K562 (cell line): ENCODE data around the gene SLC26A2. TPM values are rescaled to one million over a fixed set of nuclear protein-coding genes. Genes with fewer than 3 reads are reported as not detected.

ENCODE experiments used
- ATAC-seq: fragments of 200-7000 bp; cut with Tn5 transposase; 3 replicates; pipeline ENCODE4 v1.9.1; 2020; ENCODE audit warnings: moderate library complexity
- BruUV-seq: library from RNA; stranded (reverse); fragments of 400-500 nt; replicated peaks from 2 replicates; lab custom pipeline; 2021; lab: Mats Ljungman, UMichigan
- CTCF ChIA-PET: fragments of 300-600 bp; formaldehyde crosslinking; extraction: SDS; loops from one replicate; lab custom pipeline; 2021; ENCODE audit warnings: low intra/inter-chr PET ratio; lab: Yijun Ruan, JAX
- POLR2A ChIA-PET: fragments of 300-600, 350-650 bp; sonication (Branson Sonifier 250); formaldehyde crosslinking; extraction: SDS; loops from one replicate; lab custom pipeline; 2021; ENCODE audit warnings: antibody characterized with exemption, inconsistent platforms; lab: Yijun Ruan, JAX
- DNase-seq, 4 experiments: peaks; one replicate each; pipeline versions ENCODE4 v3.0.0 to v3.0.0-alpha.2; 2011 to 2018; ENCODE audit warnings: low spot score in 3 of 4, mixed read lengths in 3 of 4; ENCODE audit errors: extremely low read depth in 1 of 4
- FAIRE-seq: peaks from 2 replicates; lab custom pipeline; 2011; peaks lifted over from hg19 to GRCh38; lab: Jason Lieb, UNC
- H2AFZ ChIP-seq: 2 replicates; pipeline ENCODE4 v1.6.0; 2011; ENCODE audit warnings: low read depth, low read length, control low read depth, inconsistent platforms
- H3K27ac ChIP-seq: fragments of 200-600 bp; 3 replicates; pipeline ENCODE4 v1.8.0; 2011; ENCODE audit warnings: low read depth, mild to moderate bottlenecking, control low read depth, inconsistent platforms, low read length, moderate library complexity, mixed read lengths; ENCODE audit errors: extremely low read depth
- H3K27me3 ChIP-seq, 2 experiments: fragments of 300-600 bp in 1 of 2; 2 replicates in 1 of 2; 3 replicates in 1 of 2; pipeline versions ENCODE4 v1.6.0 to v1.8.0; 2011; ENCODE audit warnings: inconsistent platforms in 2 of 2, low read length in 2 of 2, mild to moderate bottlenecking in 1 of 2, mixed read lengths in 1 of 2, moderate library complexity in 1 of 2; ENCODE audit not compliant: control insufficient read depth in 2 of 2, insufficient read depth in 2 of 2
- H3K36me3 ChIP-seq: fragments of 300-600 bp; 3 replicates; pipeline ENCODE4 v1.8.0; 2011; ENCODE audit warnings: mild to moderate bottlenecking, low read length, inconsistent platforms; ENCODE audit not compliant: control insufficient read depth, insufficient read depth
- H3K4me1 ChIP-seq, 2 experiments: fragments of 200-600 bp in 1 of 2; replicated peaks in 1 of 2; 2 replicates in 1 of 2; 3 replicates in 1 of 2; pipeline versions ENCODE4 v1.5.1 to v1.8.0; 2011; ENCODE audit warnings: inconsistent platforms in 2 of 2, low read length in 2 of 2, mild to moderate bottlenecking in 1 of 2, mixed read lengths in 1 of 2, moderate library complexity in 1 of 2; ENCODE audit not compliant: control insufficient read depth in 2 of 2, insufficient read depth in 2 of 2
- H3K4me2 ChIP-seq: 2 replicates; pipeline ENCODE4 v1.6.1; 2011; ENCODE audit warnings: low read length, control low read depth, inconsistent platforms, mixed read lengths; ENCODE audit not compliant: insufficient read depth
- H3K4me3 ChIP-seq: fragments of 200-600 bp; sonication (generic), shearing (Covaris generic); 2 replicates; pipeline ENCODE4 v1.5.1; 2016; ENCODE audit warnings: control low read depth, inconsistent platforms
- H3K79me2 ChIP-seq: fragments of 200-600 bp; 3 replicates; pipeline ENCODE4 v1.8.0; 2011; ENCODE audit warnings: low read length, inconsistent platforms; ENCODE audit not compliant: control insufficient read depth, insufficient read depth
- H3K9ac ChIP-seq, 2 experiments: 2 replicates each; pipeline versions ENCODE4 v1.6.0 to v1.6.1; 2011; ENCODE audit warnings: low read depth in 2 of 2, low read length in 2 of 2, control low read depth in 1 of 2, inconsistent platforms in 1 of 2, mild to moderate bottlenecking in 1 of 2, mixed read lengths in 1 of 2; ENCODE audit not compliant: insufficient read depth in 1 of 2
- H3K9me1 ChIP-seq: one replicate; pipeline ENCODE4 v1.6.0; 2011; ENCODE audit warnings: inconsistent platforms, mild to moderate bottlenecking, low read length, moderate library complexity; ENCODE audit not compliant: control insufficient read depth, insufficient read depth
- H3K9me3 ChIP-seq: replicated peaks from 2 replicates; pipeline ENCODE4 v1.5.1; 2011; ENCODE audit warnings: low read depth, low read length, inconsistent platforms; ENCODE audit not compliant: control insufficient read depth, insufficient read depth
- H4K20me1 ChIP-seq: replicated peaks from 2 replicates; pipeline ENCODE4 v1.6.1; 2011; ENCODE audit warnings: low read length, inconsistent platforms, mixed read lengths; ENCODE audit not compliant: control insufficient read depth, insufficient read depth
- BHLHE40 ChIP-seq: IDR thresholded peaks from 2 replicates; pipeline ENCODE4 v1.6.1; 2011; ENCODE audit warnings: low read length, improper control_type of control experiment
- BRCA1 ChIP-seq, 2 experiments: fragments of 450-650 bp in 1 of 2; sonication (generic) in 1 of 2; formaldehyde crosslinking in 1 of 2; IDR thresholded peaks; 2 replicates each; pipeline versions ENCODE4 v1.5.0 to v1.6.1; 2017 to 2020; ENCODE audit warnings: mild to moderate bottlenecking in 1 of 2, missing genetic modification reagents in 1 of 2
- CHD1 ChIP-seq: fragments of 200-600 bp; sonication (generic); IDR thresholded peaks from one replicate; pipeline ENCODE4 v1.6.1; 2012; ENCODE audit warnings: mild to moderate bottlenecking, moderate library complexity, low read length, inconsistent platforms
- E2F5 ChIP-seq: sonication (generic); formaldehyde crosslinking; IDR thresholded peaks from 2 replicates; pipeline ENCODE4 v1.8.0; 2022; ENCODE audit warnings: mild to moderate bottlenecking, missing genetic modification reagents
- ERF ChIP-seq: fragments of 450-650 bp; formaldehyde crosslinking; IDR thresholded peaks from 2 replicates; pipeline ENCODE4 v1.4.0; 2020; ENCODE audit warnings: mild to moderate bottlenecking, mixed read lengths
- FOXA3 ChIP-seq, 2 experiments: fragments of 450-650 bp in 1 of 2; sonication (generic) in 1 of 2; formaldehyde crosslinking; IDR thresholded peaks in 1 of 2; conservative IDR thresholded peaks in 1 of 2; 2 replicates each; pipeline versions ENCODE4 v1.4.0 to v1.8.0; 2020 to 2022; ENCODE audit warnings: mild to moderate bottlenecking in 2 of 2, missing genetic modification reagents in 1 of 2
- KLF6 ChIP-seq: fragments of 250-450 bp; sonication (Bioruptor Pico); IDR thresholded peaks from 2 replicates; pipeline ENCODE4 v1.4.0; 2020; ENCODE audit warnings: mild to moderate bottlenecking, moderate library complexity, borderline replicate concordance
- OTX1 ChIP-seq: fragments of 450-650 bp; formaldehyde crosslinking; IDR thresholded peaks from 2 replicates; pipeline ENCODE4 v1.4.0; 2022; ENCODE audit warnings: mild to moderate bottlenecking
- PCBP1 ChIP-seq: fragments of 200-400 bp; formaldehyde crosslinking; IDR thresholded peaks from 2 replicates; pipeline ENCODE4 v1.6.1; 2018; ENCODE audit warnings: mild to moderate bottlenecking, low read depth, low read length; ENCODE audit not compliant: poor library complexity, severe bottlenecking
- POLR2G ChIP-seq: fragments of 200-400 bp; formaldehyde crosslinking; IDR thresholded peaks from 2 replicates; pipeline ENCODE4 v1.6.1; 2017; ENCODE audit warnings: low read depth, mild to moderate bottlenecking, antibody characterized with exemption, low read length, moderate library complexity
- RUNX1 ChIP-seq: sonication (generic); IDR thresholded peaks from 2 replicates; pipeline ENCODE4 v1.6.1; 2016; ENCODE audit warnings: antibody characterized with exemption, low read depth
- SRF ChIP-seq, 2 experiments: fragments of 250-450, 450-650 bp in 1 of 2; sonication (Bioruptor Pico) in 1 of 2; sonication (generic) in 1 of 2; formaldehyde crosslinking; IDR thresholded peaks; 2 replicates each; pipeline versions ENCODE4 v1.5.0 to v1.5.1; 2020 to 2022; ENCODE audit warnings: mild to moderate bottlenecking in 1 of 2, missing genetic modification reagents in 1 of 2
- STAG1 ChIP-seq: sonication (generic); formaldehyde crosslinking; IDR thresholded peaks from 2 replicates; pipeline ENCODE4 v1.5.0; 2020; ENCODE audit warnings: missing genetic modification reagents, borderline replicate concordance
- TRIM24 ChIP-seq, 2 experiments: fragments of 450-650 bp; IDR thresholded peaks; 2 replicates each; pipeline ENCODE4 v1.6.1; 2016
- ZFP1 ChIP-seq: fragments of 450-650 bp; formaldehyde crosslinking; IDR thresholded peaks from 2 replicates; pipeline ENCODE4 v1.4.0; 2020; ENCODE audit warnings: mild to moderate bottlenecking, mixed read lengths
- ZNF431 ChIP-seq: sonication (generic); formaldehyde crosslinking; IDR thresholded peaks from 2 replicates; pipeline ENCODE4 v1.8.0; 2022; ENCODE audit warnings: mild to moderate bottlenecking, missing genetic modification reagents
- WGBS: fragments of 100-300 bp; shearing (Covaris generic); methylation state at CpG from one replicate; pipeline ENCODE4 v1.1.6; 2016; ENCODE audit warnings: low coverage, mixed read lengths; ENCODE audit not compliant: insufficient coverage; ENCODE audit errors: missing lambda C conversion rate; 5-methylcytosine and 5-hydroxymethylcytosine counted together
- in situ Hi-C: fragments of 300-500 bp; cut with MboI; formaldehyde crosslinking; loops from 4 replicates; pipeline ENCODE4 v1.15.0; 2018; ENCODE audit warnings: inconsistent platforms, mixed read lengths
- intact Hi-C: fragments of 100-400 bp; cut with micrococcal nuclease; formaldehyde crosslinking; loops from 2 replicates; pipeline ENCODE4 v1.14.2; 2022
- polyA plus RNA-seq, 8 experiments: library from polyadenylated mRNA; depleted of rRNA in 4 of 8; stranded (reverse) in 5 of 8; unstranded in 3 of 8; fragments of >200 nt; fragmentation: Nextera tagmentation in 2 of 8; fragmentation: Illumina TruSeq in 1 of 8; extraction: Ambion mirVana in 2 of 8; extraction: Trizol in 1 of 8; gene quantifications; 2 replicates each; pipeline versions ENCODE4 v1.2.1 to v1.2.3, GENCODE V29; 2011 to 2014; ENCODE audit warnings: inconsistent platforms in 1 of 8, missing spikeins in 1 of 8
- total RNA-seq, 7 experiments: library from RNA; depleted of rRNA in 6 of 7; stranded (reverse); fragments of >200 nt in 6 of 7; fragmentation: Illumina TruSeq in 2 of 7; extraction: Trizol in 2 of 7; gene quantifications; 2 replicates each; pipeline versions ENCODE4 v1.2.1 to v1.2.3, GENCODE V29; 2011 to 2021; ENCODE audit warnings: low replicate concordance in 1 of 7
- TF ChIP-seq, protein P1 (sequence below): sonication (generic); formaldehyde crosslinking; IDR thresholded peaks from 2 replicates; pipeline ENCODE4 v1.8.1; 2023; ENCODE audit warnings: missing genetic modification reagents, mild to moderate bottlenecking, borderline replicate concordance

The SLC26A2 gene
- total and polyA plus RNA-seq, 9 of the 15 experiments (the other 6 are each of a cell fraction or from before 2014, with no cell fraction given), result 1.1 to 6.3 (median 3.6) TPM

DNA sequence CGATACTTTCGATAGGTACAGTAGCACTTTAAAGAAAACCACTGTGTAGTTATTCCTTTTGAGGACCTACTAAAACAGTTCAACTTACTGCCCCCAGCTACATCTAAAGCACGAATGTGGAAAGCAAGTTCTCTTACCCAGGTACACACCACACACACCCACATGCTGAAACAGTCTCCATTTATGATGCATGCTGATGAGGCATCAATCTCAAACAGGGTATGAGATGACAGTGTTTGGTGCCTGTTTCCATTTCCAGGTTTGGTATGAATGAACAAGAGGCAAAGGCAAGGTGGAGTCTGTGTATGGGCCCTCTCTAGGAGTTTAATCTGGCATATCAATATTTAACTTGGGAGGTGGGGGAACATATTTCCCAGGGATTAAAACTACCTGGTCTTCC is 53.9 kb downstream of the SLC26A2 start (continued):
- TF ChIP-seq PCBP1 (no peak), BHLHE40 (no peak), CHD1 (no peak), ERF (no peak), POLR2G (no peak), RUNX1 (no peak), KLF6 (CRISPR knock-in tag) (no peak), ZNF431 (no peak)

DNA sequence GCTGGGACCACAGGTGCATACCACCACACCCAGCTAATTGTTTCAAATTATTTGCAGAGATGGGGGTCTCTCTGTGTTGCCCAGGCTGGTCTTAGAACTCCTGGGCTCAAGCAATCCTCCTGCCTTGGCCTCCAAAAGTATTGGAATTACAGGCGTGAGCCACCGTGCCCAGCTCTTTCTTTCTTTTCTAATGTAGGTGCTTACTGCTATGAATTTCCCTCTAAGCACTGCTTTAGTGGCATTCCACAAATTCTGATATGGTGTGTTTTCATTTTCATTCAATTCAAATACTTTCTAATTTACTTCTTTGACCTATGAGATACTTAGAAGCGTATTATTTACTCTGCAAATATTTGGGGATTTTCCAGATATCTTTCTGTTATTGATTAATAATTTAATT is 54.9 kb downstream of the SLC26A2 start:
- CTCF ChIA-PET, result no interaction called here
- H3K4me2 ChIP-seq, result no peak overlapping the region
- peaks cover 5% of the 10 kb centered on the region; the same call in 1 of the 2 replicates for H4K20me1 ChIP-seq
- no peak overlapping the region for H3K4me3 ChIP-seq
- WGBS, result 96% methylated on average over 3 of the region's 3 CpGs
- POLR2A ChIA-PET, result interaction anchor here (0.8 to 0.9 kb wide), 2 partner anchors 11 to 14 kb away, joined by 4 to 5 read pairs; no protein-coding TSS in a partner anchor
- H3K27ac ChIP-seq, result no peak overlapping the region
- no peak overlapping the region for H2AFZ ChIP-seq
- H3K27me3 ChIP-seq, result no peaks in the 10 kb centered on the region
- H3K9me1 ChIP-seq, result no peaks in the 10 kb centered on the region
- H3K79me2 ChIP-seq, result 0 out of 3 replicates have a peak, but pooled peaks cover 6% of the 10 kb centered on the region
- H3K36me3 ChIP-seq, result peaks cover 99% of the 10 kb centered on the region
- H3K4me1 ChIP-seq, result peaks cover 2 to 9% of the 10 kb centered on the region in 2 experiments; a peak in 2 of 5 replicates
- in situ Hi-C loops, result no loop called here
- BruUV-seq, result no TSS peak
- no peak overlapping the region for H3K9ac ChIP-seq
- intact Hi-C loops, result no loop called here
- no peak for DNase-seq
- no peaks in the 10 kb centered on the region; the same call in 1 of the 2 replicates for H3K9me3 ChIP-seq
- FAIRE-seq, result no peak
- no peak for ATAC-seq
- TF ChIP-seq SRF (CRISPR knock-in tag; IDR thresholded peaks at IDR 0.05) (no peak), TRIM24 (IDR thresholded peaks at IDR 0.05) (no peak), FOXA3 (CRISPR knock-in tag; conservative IDR thresholded peaks at IDR 0.05 in 1 of 2, IDR thresholded peaks at IDR 0.05 in 1 of 2) (no peak), STAG1 (CRISPR knock-in tag) (no peak), E2F5 (no peak), OTX1 (CRISPR knock-in tag) (no peak), BRCA1 (IDR thresholded peaks at IDR 0.05) (no peak), BRCA1 (CRISPR knock-in tag; IDR thresholded peaks at IDR 0.05) (no peak), ZFP1 (CRISPR knock-in tag) (no peak)
- TF ChIP-seq, protein P1, sequence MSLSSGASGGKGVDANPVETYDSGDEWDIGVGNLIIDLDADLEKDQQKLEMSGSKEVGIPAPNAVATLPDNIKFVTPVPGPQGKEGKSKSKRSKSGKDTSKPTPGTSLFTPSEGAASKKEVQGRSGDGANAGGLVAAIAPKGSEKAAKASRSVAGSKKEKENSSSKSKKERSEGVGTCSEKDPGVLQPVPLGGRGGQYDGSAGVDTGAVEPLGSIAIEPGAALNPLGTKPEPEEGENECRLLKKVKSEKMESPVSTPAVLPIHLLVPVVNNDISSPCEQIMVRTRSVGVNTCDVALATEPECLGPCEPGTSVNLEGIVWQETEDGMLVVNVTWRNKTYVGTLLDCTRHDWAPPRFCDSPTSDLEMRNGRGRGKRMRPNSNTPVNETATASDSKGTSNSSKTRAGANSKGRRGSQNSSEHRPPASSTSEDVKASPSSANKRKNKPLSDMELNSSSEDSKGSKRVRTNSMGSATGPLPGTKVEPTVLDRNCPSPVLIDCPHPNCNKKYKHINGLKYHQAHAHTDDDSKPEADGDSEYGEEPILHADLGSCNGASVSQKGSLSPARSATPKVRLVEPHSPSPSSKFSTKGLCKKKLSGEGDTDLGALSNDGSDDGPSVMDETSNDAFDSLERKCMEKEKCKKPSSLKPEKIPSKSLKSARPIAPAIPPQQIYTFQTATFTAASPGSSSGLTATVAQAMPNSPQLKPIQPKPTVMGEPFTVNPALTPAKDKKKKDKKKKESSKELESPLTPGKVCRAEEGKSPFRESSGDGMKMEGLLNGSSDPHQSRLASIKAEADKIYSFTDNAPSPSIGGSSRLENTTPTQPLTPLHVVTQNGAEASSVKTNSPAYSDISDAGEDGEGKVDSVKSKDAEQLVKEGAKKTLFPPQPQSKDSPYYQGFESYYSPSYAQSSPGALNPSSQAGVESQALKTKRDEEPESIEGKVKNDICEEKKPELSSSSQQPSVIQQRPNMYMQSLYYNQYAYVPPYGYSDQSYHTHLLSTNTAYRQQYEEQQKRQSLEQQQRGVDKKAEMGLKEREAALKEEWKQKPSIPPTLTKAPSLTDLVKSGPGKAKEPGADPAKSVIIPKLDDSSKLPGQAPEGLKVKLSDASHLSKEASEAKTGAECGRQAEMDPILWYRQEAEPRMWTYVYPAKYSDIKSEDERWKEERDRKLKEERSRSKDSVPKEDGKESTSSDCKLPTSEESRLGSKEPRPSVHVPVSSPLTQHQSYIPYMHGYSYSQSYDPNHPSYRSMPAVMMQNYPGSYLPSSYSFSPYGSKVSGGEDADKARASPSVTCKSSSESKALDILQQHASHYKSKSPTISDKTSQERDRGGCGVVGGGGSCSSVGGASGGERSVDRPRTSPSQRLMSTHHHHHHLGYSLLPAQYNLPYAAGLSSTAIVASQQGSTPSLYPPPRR (CRISPR knock-in tag), result no peak
